K562 (cell line): Measurements from ENCODE around the gene MKRN1. TPM values are rescaled to one million over a fixed set of nuclear protein-coding genes. Genes with fewer than 3 reads are reported as not detected.

Experiments used
- BCOR ChIP-seq: fragments of 450-650 bp; IDR thresholded peaks from 2 replicates; pipeline ENCODE4 v1.6.1; 2016
- CBX2 ChIP-seq: fragments of 200-600 bp; sonication (generic); IDR thresholded peaks from one replicate; pipeline ENCODE4 v1.6.1; 2012; ENCODE audit warnings: mild to moderate bottlenecking, low read length, inconsistent platforms; ENCODE audit not compliant: insufficient read depth, poor library complexity, severe bottlenecking
- COPS2 ChIP-seq: fragments of 450-650 bp; conservative IDR thresholded peaks from 2 replicates; pipeline ENCODE4 v1.6.1; 2016; ENCODE audit warnings: mild to moderate bottlenecking, moderate library complexity
- CTCFL ChIP-seq: IDR thresholded peaks from 2 replicates; pipeline ENCODE4 v1.6.1; 2011; ENCODE audit warnings: borderline replicate concordance, low read depth, mild to moderate bottlenecking, moderate library complexity, low read length; ENCODE audit not compliant: insufficient read depth, poor library complexity, severe bottlenecking
- DIDO1 ChIP-seq: fragments of 450-650 bp; IDR thresholded peaks from 2 replicates; pipeline ENCODE4 v1.6.1; 2016; ENCODE audit warnings: low read depth, missing biosample characterization, missing genetic modification characterization
- E2F5 ChIP-seq: sonication (generic); formaldehyde crosslinking; IDR thresholded peaks from 2 replicates; pipeline ENCODE4 v1.8.0; 2022; ENCODE audit warnings: mild to moderate bottlenecking, missing genetic modification reagents
- E2F6 ChIP-seq, 2 experiments: IDR thresholded peaks; 2 replicates each; pipeline ENCODE4 v1.6.1; 2011; ENCODE audit warnings: borderline replicate concordance in 1 of 2, control low read depth in 1 of 2, low read depth in 1 of 2, low read length in 1 of 2, mild to moderate bottlenecking in 1 of 2, mixed read lengths in 1 of 2, moderate library complexity in 1 of 2; ENCODE audit not compliant: insufficient read depth in 1 of 2, insufficient read length in 1 of 2, poor library complexity in 1 of 2, severe bottlenecking in 1 of 2; ENCODE audit errors: extremely low read depth in 1 of 2
- GTF2F1 ChIP-seq: IDR thresholded peaks from 2 replicates; pipeline ENCODE4 v1.6.1; 2011; ENCODE audit warnings: low read depth, low read length, improper control_type of control experiment
- HMGN3 ChIP-seq: IDR thresholded peaks from 2 replicates; pipeline ENCODE4 v1.6.1; 2011; ENCODE audit warnings: borderline replicate concordance, low read depth, mild to moderate bottlenecking, mixed read lengths, low read length; ENCODE audit not compliant: insufficient read length; ENCODE audit errors: extremely low read depth
- MCM5 ChIP-seq: fragments of 450-650 bp; IDR thresholded peaks from 2 replicates; pipeline ENCODE4 v1.6.1; 2016; ENCODE audit warnings: low read depth
- MCM7 ChIP-seq, 2 experiments: fragments of 450-650 bp; IDR thresholded peaks; 2 replicates each; pipeline ENCODE4 v1.6.1; 2016 to 2018
- MTA3 ChIP-seq: fragments of 450-650 bp; formaldehyde crosslinking; IDR thresholded peaks from 2 replicates; pipeline ENCODE4 v1.6.1; 2017; ENCODE audit warnings: mild to moderate bottlenecking, borderline replicate concordance
- NR3C1 ChIP-seq: sonication (generic); formaldehyde crosslinking; IDR thresholded peaks from 2 replicates; pipeline ENCODE4 v1.8.1; 2022; ENCODE audit warnings: missing genetic modification reagents
- POLR2AphosphoS2 ChIP-seq: IDR thresholded peaks from 2 replicates; pipeline ENCODE4 v1.6.1; 2012; ENCODE audit warnings: low read length, improper control_type of control experiment
- POLR3G ChIP-seq: IDR thresholded peaks from 2 replicates; pipeline ENCODE4 v1.6.1; 2011; ENCODE audit not compliant: insufficient read length, insufficient replicate concordance; ENCODE audit errors: extremely low read depth
- RUNX1 ChIP-seq: sonication (generic); IDR thresholded peaks from 2 replicates; pipeline ENCODE4 v1.6.1; 2016; ENCODE audit warnings: antibody characterized with exemption, low read depth
- SIN3A ChIP-seq, 2 experiments: fragments of 150-350 bp in 1 of 2; IDR thresholded peaks; 2 replicates each; pipeline ENCODE4 v1.6.1; 2011 to 2016; ENCODE audit warnings: borderline replicate concordance in 2 of 2, low read depth in 2 of 2, low read length in 2 of 2, mild to moderate bottlenecking in 2 of 2, moderate library complexity in 2 of 2; ENCODE audit not compliant: control insufficient read depth in 1 of 2
- SREBF2 ChIP-seq: sonication (generic); formaldehyde crosslinking; IDR thresholded peaks from 2 replicates; pipeline ENCODE4 v1.4.0; 2020; ENCODE audit warnings: mild to moderate bottlenecking, missing genetic modification reagents
- TEAD1 ChIP-seq, 2 experiments: fragments of 450-650 bp in 1 of 2; sonication (generic) in 1 of 2; formaldehyde crosslinking; IDR thresholded peaks; 2 replicates each; pipeline versions ENCODE4 v1.4.0 to v1.8.0; 2020 to 2022; ENCODE audit warnings: mild to moderate bottlenecking in 2 of 2, missing genetic modification reagents in 1 of 2
- ZNF274 ChIP-seq: IDR thresholded peaks from 2 replicates; pipeline ENCODE4 v1.6.1; 2011; ENCODE audit warnings: low read depth, mild to moderate bottlenecking, low read length, moderate library complexity, borderline replicate concordance
- ZNF507 ChIP-seq: conservative IDR thresholded peaks from 2 replicates; pipeline ENCODE4 v1.6.1; 2017; ENCODE audit warnings: missing genetic modification characterization, missing compliant biosample characterization
- ZNF668 ChIP-seq: fragments of 250-450 bp; sonication (Bioruptor Pico); IDR thresholded peaks from 2 replicates; pipeline ENCODE4 v1.8.0; 2022; ENCODE audit warnings: mild to moderate bottlenecking, inconsistent platforms
- polyA plus RNA-seq, 8 experiments: library from polyadenylated mRNA; depleted of rRNA in 4 of 8; stranded (reverse) in 5 of 8; unstranded in 3 of 8; fragments of >200 nt; fragmentation: Nextera tagmentation in 2 of 8; fragmentation: Illumina TruSeq in 1 of 8; extraction: Ambion mirVana in 2 of 8; extraction: Trizol in 1 of 8; gene quantifications; 2 replicates each; pipeline versions ENCODE4 v1.2.1 to v1.2.3, GENCODE V29; 2011 to 2014; ENCODE audit warnings: inconsistent platforms in 1 of 8, missing spikeins in 1 of 8
- total RNA-seq, 7 experiments: library from RNA; depleted of rRNA in 6 of 7; stranded (reverse); fragments of >200 nt in 6 of 7; fragmentation: Illumina TruSeq in 2 of 7; extraction: Trizol in 2 of 7; gene quantifications; 2 replicates each; pipeline versions ENCODE4 v1.2.1 to v1.2.3, GENCODE V29; 2011 to 2021; ENCODE audit warnings: low replicate concordance in 1 of 7
- TF ChIP-seq, protein P1 (sequence below): fragments of 250-450 bp; sonication (Bioruptor Pico); IDR thresholded peaks from 2 replicates; pipeline ENCODE4 v1.4.0; 2020

Gene MKRN1
- total and polyA plus RNA-seq, 9 of the 15 experiments (the other 6 are each of a cell fraction or from before 2014, with no cell fraction given) = 30.5 to 90.3 (median 76.0) TPM

DNA sequence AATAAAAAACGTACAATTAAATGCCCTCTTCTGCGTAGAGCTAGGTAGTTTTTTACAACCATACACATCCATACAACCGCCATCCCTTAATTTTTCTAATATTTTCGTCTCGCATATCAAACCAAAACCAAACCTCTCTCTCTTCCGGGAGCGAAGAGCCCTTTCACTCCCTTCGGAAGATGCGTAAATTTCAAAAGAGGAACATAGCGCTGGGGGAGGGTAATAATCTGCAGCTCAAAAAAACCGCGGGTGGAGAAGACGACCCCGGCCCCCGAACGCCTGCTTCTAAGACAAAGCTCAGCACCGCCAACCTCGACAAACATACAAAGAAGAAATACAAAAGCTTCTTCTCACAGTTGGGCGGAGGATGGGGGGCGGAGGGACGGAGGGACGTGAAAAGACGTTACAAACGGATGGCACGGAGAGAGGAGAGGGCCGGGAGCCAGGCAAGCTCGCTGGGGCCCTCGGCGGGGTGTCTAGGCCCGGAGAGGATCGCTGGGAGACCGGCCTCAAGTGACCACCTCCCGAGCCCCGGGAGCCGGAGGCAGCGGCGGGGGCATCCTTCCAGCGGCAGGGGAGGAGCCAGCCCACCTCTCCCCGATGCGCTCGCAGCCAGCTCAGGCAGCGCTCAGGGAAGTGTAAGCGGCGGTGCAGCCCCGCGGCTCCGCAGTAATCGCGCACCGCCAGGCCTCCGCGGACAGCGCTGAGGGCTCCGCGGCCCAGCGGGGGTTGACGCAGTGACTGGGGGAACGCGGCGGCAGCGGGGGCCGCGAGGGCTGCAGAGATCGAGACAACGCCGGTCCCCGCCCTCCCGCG, 851 bp downstream of the MKRN1 start (continued):
- peak; percentile 6 for TF ChIP-seq HMGN3
- peak in 1 of 2 experiments; percentile 50 for TF ChIP-seq E2F6 (IDR thresholded peaks at IDR 0.05; ENCODE audit: borderline replicate concordance in 1 of 2, extremely low read depth in 1 of 2, insufficient read depth in 1 of 2, insufficient read length in 1 of 2, low read depth in 1 of 2, low read length in 1 of 2, poor library complexity in 1 of 2, severe bottlenecking in 1 of 2)
- TF ChIP-seq E2F5 (CRISPR knock-in tag) = no peak
- TF ChIP-seq CBX2 = no peak
- TF ChIP-seq CTCFL = no peak
- TF ChIP-seq ZNF274 = no peak; the same call in 1 of the 2 replicates
- no peak for TF ChIP-seq POLR3G
- TF ChIP-seq POLR2AphosphoS2 = no peak
- TF ChIP-seq, protein P1, sequence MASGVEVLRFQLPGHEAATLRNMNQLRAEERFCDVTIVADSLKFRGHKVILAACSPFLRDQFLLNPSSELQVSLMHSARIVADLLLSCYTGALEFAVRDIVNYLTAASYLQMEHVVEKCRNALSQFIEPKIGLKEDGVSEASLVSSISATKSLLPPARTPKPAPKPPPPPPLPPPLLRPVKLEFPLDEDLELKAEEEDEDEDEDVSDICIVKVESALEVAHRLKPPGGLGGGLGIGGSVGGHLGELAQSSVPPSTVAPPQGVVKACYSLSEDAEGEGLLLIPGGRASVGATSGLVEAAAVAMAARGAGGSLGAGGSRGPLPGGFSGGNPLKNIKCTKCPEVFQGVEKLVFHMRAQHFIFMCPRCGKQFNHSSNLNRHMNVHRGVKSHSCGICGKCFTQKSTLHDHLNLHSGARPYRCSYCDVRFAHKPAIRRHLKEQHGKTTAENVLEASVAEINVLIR = no peak
- TF ChIP-seq TEAD1 (CRISPR knock-in tag; IDR thresholded peaks at IDR 0.05) = peak in 1 of 2 experiments; percentile 1; a peak in 1 of 4 replicates
- no peak for TF ChIP-seq DIDO1 (tag)
- TF ChIP-seq MTA3 = no peak
- peak; percentile 36 to 42; a peak in 3 of 4 replicates for TF ChIP-seq SIN3A (IDR thresholded peaks at IDR 0.05; ENCODE audit: borderline replicate concordance in 2 of 2, control insufficient read depth in 1 of 2, low read depth in 2 of 2, low read length in 2 of 2)
- TF ChIP-seq MCM5 = no peak
- TF ChIP-seq GTF2F1 = no peak
- no peak for TF ChIP-seq ZNF668 (CRISPR knock-in tag)
- TF ChIP-seq COPS2 = no peak
- TF ChIP-seq ZNF507 (tag) = no peak
- TF ChIP-seq MCM7 (IDR thresholded peaks at IDR 0.05) = no peak
- TF ChIP-seq SREBF2 (CRISPR knock-in tag) = no peak
- TF ChIP-seq BCOR = peak; percentile 8; the same call in 1 of the 2 replicates
- TF ChIP-seq NR3C1 = peak; percentile 83
- TF ChIP-seq RUNX1 = no peak
